Metanephros (tissue), 1 donor: ENCODE data around the gene PMAIP1. TPM values are rescaled to one million over a fixed set of nuclear protein-coding genes. Genes with fewer than 3 reads are reported as not detected.

Source experiments
- total RNA-seq: library from RNA; depleted of rRNA; stranded (reverse); fragments of >200 nt; gene quantifications from one replicate; pipeline ENCODE4 v1.2.3, GENCODE V29; 2014

Gene PMAIP1
- 8.3 TPM for total RNA-seq

GRCh38 chr18:59899298-59900221, at the start of gene PMAIP1:
Gene PMAIP1 (plus strand): TSS chr18:59899996. CDS start chr18:59900178, 182 bp downstream.

Other genes starting within 250 kb of the PMAIP1 start
- gene CCBE1, start 202.6 kb upstream of the PMAIP1 start, total RNA-seq = 30.7 TPM